KG1 (cell line): ENCODE measurements around the gene AHDC1.

Source experiments
- DNase-seq: peaks from one replicate; lab custom pipeline; 2025; lab: John Stamatoyannopoulos, UW

Gene AHDC1

DNA sequence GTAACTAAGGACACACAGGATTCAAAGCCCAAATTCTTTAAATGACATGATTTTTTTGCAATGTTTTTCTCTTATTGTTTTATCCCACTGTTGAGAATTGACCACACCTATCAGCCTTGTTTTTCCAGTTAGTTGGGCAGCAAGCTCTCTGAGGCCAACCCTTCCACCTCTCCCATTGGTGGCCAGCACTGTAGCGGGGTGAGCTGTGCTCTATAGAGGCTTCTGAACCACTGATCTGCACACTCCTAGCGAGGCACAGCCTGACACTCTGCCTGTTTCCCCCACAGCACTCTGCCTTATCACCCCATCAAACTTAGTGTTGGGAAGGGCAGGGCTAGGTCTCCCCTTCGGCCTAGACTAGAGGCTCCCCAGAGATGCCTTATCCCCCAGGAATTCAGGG, 19.5 kb downstream of the AHDC1 start:
- no peak for DNase-seq

DNA sequence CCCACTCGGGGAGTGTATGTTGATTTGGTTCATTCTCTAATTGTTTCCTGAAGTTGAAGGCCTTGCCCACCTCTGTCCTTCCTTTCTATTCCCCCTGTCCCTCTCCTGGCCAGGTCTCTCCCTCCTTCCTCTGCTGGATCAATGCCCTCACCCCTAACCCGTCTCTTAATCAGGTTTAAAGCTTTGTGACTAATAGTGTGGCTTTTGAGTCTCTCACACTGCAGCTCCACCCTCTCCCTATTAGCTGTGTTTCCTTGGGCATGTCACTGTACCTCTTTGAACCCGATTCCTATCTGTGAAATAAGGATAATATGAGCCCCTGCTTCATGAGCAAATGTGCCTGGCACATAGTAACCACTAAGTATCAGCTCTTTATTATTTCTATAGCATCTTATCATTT, 20.5 kb downstream of the AHDC1 start:
- no peak for DNase-seq

DNA sequence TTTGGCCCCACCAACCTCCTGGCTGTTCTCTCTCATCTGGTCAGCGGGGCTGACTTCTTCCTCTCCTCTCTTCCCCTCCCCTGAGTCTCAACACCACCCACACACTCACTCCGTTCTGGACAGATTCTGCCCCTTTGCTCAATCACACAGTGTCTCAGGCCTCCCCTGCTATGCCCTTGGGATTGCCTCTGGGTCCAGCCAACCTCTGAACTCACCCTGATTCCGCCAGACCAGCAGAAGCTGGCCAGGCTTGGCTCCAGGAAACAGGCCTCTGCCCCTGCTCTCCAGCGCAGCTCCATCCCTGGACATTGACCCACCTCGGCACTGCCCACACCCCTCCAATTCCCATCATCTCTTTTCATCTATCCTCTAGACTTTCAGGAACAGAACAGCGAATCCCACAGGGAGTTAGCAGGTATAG, 22.1 kb downstream of the AHDC1 start:
- no peak for DNase-seq

DNA sequence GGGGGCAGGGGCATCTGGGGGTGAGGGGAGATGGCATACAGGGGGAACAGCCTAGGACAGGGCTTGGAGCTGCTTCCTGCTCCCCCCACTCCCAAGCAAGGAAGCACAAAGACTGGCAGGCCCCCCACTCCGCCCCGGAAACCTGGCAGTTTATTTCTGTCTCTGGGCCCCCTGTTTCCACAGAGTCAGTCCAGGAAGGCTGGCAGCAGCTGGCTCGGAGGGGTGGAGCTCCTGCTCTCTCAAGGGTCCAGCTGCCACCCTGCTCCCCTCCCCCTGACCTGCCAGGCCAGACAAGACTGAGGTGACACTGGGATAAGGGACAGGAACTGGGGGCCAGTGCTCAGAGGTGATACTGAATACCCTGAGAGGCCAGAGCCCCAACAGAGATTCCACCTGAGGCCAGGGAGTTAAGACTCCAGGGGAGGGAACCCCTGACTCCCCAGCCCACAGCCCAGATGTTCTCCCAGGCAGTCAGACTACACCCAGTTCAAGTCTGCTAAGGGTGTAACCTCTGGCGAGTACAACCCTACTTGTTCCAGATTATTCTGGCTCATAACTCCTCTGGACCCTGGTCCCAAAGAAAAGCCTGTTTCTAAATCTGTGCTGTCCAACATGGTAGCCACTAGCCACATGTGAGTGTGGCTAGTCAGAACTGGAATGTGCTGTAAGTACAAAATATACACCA, 26.3 kb downstream of the AHDC1 start:
- no peak for DNase-seq

DNA sequence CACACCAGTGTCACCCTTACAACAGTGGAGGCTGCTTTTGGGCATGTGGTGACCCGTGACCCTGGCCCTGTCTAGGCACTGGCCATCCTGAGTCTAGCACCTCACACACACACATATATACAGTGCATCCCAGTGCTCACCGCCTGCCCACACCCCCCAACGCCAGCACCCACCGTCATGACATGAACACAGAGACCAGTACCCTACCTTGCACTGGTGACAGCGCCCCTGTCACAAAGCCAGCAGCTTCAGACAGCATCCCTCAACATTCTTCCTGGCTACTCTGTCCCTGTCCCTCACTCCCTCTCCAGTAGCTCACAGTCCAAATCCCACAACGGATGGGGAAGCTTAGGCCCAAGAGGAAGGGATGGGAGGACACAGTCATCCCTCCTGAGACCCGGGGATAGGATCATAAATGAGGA, 27.1 kb downstream of the AHDC1 start:
- DNase-seq, result no peak

DNA sequence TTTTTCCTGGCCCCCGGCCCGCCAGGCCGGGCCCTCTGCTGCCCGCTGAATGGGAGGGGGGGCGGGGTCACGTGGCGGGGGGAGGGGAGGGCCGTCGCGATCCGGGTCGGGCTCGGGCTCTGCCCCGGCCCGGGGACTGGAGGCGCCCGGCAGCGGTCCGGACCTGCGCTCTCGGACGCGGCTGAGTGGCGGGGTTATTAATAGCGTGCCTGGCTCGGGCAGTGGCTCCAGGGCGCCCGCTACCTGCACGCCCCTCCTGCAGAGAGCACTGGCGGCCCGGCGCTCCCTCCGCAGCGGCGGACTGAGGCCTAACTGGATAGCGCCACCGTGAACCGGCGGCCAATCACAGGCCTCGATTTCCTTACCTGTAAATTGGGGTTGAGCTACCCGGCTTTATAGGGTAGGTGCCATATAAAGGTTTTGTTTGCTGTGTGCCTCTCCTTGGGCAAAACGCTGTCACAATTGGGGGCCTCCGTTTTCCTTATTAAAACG, 28.1 kb downstream of the AHDC1 start:
- no peak for DNase-seq

DNA sequence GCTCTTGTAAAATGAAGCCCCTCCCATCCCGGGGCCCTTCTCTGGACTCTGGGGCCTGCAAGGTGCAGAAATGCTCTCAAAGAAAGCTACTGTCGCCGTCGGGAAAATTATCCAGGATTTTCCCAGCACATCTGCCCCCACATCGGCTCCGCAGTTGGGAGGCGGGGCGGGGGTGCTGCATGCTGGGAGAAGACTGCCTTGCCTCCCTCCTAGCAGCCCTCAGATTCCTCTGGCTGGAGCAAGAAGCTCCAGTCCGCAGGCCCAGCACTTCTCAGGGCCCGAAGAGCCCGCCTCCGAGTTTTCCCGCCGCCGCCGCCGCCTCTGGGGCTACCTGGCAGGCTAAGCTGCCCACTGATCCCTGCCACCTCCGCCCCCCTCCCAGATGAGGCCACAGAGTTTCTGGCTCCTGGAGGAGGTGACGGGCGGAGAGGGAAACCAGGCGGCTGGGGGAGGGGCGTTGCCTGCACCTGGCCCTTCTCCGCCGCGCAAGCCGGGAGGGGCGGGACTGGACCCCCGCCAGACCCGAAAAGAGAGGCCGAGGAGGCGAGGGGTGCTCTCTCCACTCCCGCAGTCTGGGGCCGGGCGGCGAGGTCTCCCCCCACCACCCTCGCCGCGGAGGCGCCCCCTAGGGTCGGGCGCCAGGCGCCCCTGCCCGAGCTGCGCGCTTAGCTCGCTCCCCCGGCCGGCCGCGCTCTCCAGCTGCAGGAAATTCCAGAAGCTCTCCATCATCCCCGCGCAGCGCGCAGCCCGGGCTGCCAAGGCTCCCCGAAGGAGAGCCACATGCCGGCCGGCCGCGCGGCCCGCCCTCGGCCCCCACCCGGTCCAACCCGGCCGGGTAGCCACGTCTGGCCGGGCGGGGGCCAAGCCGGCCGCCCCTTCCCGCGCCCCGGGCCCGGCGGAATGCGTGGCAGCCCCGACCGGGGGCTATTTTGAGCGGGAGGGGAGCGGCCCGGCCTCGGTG, 28.8 kb downstream of the AHDC1 start:
- no peak for DNase-seq

DNA sequence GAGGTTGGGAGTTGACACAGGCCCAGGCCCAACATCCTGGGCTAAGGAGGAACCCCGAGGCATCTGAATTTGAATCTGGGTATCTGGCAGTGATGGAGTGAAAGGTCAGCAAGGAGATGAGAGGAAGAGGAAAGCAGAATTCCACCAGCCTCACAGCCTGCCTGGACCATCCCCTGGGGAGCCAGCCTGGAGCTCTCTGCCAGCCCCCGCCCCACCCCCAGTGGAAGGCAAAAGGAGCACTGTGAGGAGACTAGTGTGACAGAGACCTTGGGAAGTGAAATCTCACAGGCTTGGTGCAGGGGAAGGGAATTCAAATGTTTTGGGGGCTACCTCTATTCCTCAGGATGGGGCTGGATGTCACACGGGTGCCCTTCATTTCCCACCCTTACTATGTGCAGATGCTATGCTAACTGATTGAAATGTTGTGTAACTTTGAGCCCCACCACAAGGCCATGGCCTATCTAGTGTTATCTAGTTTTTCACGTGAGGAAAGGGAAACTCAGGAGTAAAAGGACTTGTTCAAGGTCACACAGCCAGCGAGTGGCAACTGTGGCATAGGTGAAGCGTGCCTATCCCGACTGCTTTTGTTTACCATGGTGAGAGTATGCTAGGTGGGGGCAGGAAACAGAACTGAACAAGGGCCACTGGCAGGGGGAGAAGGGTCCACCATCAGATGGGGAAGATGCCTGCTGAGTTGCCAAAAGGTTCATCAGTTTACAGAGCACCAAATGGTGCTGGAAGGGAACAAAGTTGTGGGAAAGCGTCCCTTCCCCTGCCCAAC, 29.8 kb downstream of the AHDC1 start:
- DNase-seq, result no peak

DNA sequence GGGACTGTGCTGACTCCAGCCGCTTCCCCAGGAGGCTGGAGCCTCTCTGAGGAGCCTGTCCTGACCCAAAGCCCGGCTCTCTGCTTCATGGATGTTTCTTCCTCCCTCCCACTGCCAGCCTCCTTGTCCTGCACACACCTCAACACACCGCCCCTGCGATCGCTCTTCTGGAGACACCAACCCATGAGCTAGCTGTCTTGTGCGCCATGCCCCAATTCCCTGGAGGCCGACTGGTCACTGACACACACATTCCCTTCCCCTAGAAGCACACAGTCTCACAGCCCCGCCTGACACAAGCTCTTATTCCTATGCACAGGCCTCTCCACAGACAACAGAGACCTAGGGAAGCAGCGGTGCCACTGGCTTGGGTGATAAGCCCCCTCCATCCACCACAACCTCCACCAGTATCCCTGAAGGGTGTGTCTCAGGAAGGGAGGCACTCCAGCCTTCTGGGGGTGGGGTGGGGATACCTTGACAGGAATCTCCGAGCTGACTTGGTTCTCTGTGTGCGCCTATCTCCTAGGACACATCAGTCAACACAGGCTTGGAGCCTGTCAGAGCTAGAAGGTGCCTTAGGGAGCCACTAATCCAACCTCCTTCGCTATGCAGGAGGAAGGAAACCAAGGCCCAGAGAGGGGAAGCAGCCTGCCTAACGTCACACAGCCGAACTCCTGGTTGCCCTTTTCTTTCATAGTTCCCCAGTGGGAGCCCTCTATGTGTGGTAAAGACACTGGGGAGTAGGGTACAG, 31.1 kb downstream of the AHDC1 start:
- DNase-seq, result no peak

DNA sequence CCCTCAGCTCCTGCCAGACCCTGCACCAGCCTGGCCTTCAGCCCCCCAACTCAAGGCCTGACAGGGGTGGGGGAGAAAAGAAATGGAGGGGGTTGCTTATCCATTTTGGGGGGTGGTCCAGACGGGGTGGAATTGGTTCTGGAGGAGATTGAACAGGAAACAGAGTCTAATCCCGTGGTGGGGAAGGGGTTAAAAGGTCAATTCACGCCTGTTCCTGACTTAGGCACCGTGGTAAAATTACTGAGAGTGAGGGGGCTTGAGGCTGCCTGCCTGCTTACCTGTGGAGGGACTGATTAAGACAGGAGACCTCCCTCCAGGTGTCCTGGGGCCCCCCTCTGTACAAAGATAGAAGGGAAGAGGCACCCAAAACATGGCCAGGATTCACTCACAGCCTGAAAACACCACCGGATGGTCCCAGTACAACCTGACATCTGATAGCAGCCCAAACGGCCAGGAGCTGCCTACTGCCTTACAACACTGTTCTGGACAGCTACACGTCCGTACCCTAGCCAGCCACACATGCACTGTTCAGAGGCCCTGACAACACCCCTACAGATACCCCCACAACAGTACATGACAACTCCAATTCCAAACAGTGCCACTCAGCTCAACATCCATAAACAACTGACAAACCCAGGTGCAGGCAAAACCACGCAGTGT, 31.8 kb downstream of the AHDC1 start:
- no peak for DNase-seq

DNA sequence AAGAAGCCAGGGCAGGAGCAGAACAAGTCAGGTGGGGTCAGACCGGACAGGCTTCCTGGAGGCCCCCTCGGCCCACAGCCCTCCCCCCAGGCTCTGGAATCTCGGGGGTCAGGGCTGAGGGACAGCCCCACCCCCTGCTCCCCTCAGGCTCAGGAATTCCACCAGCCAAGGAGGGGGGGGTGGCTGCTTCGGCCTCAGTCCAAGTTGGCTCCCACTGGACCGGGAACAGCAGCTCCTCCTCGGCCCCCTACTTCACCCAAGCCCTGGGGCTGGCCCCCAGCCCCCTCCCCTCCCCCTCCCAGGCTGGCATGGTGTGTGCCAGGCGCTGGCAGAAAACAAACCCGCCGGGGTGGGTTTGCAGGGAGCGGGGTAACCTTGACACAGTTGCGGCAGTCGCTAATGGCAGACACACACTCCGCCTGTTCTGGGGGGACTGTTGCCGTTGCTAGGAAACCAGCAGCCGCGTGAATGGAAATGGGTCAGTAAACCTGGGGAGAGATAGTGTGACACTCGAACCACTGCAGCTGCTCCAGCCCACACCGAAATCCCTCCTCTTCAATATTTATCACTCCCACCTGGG, 32.4 kb downstream of the AHDC1 start:
- no peak for DNase-seq

DNA sequence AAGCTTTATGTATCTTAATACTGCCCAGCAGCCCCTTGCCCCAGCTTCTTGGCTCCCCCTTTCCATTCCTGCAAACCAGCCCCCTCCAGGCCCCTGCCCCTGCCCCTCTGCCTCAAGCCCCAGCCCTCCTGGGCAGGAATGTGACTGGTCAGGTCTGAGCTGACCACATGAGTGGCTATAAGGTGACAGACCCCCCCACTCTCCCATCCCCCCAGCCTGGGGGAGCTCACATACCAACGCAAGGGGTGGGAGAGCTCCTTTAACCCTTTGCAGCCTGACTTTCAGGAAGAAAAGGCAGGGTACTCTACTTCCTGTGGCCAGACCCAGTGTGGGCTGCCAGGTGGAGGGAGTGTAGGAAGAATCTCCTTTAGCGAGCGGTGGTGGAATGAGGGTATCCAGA, 33.2 kb downstream of the AHDC1 start:
- no peak for DNase-seq

DNA sequence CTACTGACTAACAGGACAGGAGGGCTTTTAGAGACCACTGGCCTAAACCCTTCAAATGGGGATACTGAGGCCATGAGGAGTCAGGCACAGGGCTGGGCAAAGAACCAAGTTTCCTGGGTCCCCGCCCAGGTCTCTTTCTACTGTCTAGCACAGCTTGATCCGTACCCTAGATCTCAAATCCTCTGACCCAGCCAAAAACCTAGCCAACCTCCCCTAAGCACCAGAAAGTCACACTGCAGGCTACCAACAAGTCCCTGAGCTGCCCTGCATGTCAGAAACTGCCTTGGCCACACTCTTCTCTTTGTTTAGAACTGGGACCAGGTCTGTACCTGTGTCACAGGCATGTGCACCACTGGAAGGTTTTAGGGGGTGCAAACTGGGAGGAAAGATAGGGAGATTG, 33.6 kb downstream of the AHDC1 start:
- DNase-seq, result no peak

DNA sequence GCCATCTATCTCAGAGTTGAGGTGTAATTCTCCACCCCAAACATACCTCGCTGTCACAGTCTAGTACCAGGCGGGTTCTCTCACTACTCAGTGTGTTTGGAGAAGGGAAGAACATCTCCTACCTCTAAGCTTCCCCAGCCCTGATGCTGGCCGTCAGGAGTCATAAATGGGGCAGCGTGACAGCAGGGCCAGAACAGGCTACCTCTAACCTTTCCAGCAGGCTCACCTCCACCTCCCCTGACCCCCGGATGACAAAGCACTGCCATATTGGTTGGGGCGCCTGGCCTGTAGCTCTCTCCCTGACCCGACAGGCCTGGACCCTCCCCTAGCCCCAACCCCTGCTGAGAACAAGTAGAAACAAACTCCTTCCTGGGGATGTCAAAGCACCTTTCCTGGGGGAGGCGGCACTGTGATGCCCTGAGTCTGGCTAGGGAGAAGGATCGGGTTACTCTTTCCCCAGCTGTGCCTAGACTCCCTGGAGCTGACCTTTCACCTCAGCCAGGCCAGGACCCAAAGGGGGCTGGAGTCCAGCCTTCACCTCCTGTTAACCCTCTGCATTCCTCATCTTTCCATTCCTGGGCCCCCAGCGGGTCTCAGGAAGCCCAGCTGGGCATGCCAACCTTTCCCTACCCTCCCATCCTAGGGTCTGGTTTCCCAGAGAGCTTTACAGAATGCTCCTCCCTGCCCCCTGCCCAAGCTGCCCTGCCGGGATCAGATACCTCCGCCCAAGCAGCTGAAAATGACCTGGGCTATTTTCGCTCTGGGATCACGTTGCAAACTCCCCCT, 34.2 kb downstream of the AHDC1 start:
- no peak for DNase-seq

DNA sequence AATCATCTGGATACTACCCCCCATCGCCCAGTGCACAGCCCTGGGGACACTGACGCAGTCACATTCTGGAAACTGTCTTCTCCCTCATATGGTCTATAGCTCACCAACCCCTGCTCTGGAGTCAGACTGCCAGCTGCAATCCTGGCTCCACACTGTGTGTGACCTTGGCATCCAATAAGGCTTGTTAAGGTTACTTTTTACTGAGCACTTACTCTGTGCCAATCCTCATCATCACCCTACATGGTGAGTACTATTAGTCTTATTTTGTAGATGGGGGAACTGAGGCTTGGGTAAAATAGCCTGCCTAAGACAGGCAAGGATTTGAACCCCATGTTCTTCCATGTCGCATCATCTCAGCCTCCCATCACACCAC, 34.9 kb downstream of the AHDC1 start:
- DNase-seq, result no peak

DNA sequence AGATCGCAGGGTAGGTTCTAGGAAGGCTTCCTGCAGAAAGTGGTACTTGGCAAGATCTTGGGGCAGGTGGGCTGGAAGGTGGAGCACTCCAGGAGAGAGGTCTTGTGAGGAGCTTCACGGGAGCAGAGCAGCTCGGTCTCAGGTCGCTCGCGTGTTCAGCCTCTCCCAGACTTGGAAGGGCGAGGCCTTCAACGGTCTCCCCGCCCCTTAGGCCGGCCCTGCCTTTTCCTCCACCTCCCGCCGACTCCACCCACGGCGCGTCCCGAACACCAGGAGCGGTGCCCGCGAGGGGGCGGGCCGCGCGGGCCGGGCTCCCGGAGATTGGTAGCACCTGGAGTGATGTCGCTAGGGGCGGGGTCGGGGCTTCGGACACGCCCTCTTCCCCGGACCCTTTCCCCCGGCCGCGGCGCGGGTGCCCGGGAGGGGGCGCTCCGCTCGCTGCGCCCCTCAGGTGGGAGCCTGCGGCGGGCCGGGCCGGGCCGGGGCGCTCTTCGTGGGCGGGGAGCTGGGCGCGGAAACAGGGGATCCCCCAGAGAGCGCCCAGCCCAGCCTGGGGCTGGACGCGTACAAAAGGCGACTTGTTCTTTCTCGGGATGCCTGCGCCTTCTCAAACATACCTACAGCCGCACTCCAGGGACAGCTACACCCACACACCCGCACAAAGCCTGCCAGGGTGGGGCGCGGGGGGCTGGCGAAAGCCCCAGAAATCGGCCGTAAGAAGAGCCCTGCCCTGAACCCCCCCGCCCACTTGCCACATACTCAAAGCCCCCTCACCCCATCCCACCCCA, 35.5 kb downstream of the AHDC1 start:
- DNase-seq, result no peak

DNA sequence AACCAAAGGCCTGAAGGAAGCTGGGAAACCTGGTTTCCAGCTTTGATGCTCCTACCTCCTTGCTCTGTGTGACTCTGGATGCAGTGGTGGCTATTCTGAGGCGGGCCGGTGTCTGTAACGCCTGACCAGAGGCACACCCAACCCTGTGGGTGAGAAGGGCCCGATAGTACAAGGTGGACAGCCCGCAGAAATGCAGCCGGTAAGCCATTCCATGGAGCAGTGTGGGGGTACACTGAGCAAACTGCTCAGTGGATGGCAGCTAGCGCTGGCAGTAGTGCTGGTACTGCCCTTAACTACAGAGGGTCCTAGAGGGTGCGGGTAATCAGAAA, 36.0 kb downstream of the AHDC1 start:
- DNase-seq, result no peak

DNA sequence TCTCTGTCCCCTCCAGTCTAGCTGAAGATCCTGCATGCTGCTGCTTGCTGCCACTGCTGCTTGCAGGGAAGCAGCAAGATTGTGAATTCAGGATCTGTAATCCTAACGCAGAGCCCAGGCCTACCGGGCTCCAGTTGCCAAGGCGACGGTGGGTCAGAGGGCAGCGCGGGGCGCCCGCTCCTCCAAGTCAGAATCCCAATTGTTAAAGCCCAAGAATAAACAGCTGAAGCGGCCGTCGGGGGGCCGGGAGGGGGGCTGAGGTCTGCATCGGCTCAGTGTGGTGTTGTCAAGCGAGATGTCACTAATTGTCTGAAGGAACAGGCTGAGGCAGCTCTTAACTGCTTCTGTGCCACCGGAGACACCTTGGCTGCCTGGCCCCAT, 36.8 kb downstream of the AHDC1 start:
- no peak for DNase-seq

DNA sequence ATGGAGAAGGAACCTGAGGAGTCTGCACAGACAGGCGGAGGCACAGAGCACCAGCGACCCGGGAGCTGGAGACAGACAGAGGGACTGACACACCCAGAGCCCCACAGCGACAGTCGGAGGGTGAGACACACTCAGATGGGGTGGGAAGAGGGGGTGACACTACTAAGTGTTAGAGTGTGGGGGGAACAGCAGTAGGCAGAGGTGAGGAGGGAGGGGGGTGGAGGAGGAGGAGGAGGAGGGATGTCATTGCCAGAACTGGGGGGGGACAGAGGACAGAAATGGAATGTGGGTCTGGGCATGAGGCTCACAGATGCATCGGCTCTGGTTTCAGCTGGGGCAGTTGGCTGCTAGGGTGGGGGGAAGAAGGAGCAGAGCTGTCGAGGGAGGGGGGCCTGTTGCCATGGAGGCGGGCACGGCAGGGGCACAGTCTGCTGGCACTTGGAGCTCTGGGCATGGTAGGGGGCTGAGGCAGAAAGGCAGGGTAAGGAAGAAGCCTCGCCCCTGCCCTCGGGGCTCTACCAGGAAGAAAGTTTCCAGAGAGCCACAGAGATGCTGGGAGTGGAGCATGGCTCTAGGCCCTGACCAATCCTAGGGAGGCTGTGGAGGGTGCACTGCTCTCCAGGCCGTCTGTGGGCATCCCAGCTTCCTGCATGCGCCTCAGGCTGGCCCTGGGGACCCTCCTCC, 37.3 kb downstream of the AHDC1 start:
- DNase-seq, result no peak
